ENCODE results near the gene EHD1. TPM values are rescaled to one million over a fixed set of nuclear protein-coding genes. Genes with fewer than 3 reads are reported as not detected.

Gene EHD1
- total and polyA plus RNA-seq, 2 experiments from 2014 or later = 70.0 to 119 TPM

DNA sequence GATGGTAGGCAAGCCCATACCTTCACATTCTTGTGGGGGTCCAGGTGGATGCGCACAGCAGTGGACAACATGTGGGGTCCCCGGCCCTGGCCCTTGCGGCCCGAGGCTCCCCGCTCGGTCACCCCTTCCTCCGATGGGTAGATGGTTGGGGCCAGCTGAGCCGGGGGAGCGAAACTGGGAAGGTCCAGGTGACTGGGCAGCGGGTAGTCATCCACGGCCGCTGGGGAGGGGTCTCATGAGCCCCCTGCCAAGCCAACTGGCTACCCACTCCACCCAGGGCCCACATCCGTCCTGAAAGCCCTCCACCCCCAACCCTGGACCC lies 27.9 kb upstream of the EHD1 start:
- no peak for DNase-seq (ENCODE audit: low read depth in 1 of 2, low spot score in 1 of 2)
- TF ChIP-seq, protein P1, sequence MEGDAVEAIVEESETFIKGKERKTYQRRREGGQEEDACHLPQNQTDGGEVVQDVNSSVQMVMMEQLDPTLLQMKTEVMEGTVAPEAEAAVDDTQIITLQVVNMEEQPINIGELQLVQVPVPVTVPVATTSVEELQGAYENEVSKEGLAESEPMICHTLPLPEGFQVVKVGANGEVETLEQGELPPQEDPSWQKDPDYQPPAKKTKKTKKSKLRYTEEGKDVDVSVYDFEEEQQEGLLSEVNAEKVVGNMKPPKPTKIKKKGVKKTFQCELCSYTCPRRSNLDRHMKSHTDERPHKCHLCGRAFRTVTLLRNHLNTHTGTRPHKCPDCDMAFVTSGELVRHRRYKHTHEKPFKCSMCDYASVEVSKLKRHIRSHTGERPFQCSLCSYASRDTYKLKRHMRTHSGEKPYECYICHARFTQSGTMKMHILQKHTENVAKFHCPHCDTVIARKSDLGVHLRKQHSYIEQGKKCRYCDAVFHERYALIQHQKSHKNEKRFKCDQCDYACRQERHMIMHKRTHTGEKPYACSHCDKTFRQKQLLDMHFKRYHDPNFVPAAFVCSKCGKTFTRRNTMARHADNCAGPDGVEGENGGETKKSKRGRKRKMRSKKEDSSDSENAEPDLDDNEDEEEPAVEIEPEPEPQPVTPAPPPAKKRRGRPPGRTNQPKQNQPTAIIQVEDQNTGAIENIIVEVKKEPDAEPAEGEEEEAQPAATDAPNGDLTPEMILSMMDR (IDR thresholded peaks at IDR 0.05; ENCODE audit: low read depth, low read length) = no peak
- Histone ChIP-seq H3K4me1 (ENCODE audit: low read depth) (no peaks in the 10 kb centered on the region), H3K27me3 (no peaks in the 10 kb centered on the region), H3K9me3 (ENCODE audit: low read depth) (no peaks in the 10 kb centered on the region), H3K27ac (no peak overlapping the region), H3K36me3 (peaks cover 54% of the 10 kb centered on the region), H3K4me3 (no peak overlapping the region)

DNA sequence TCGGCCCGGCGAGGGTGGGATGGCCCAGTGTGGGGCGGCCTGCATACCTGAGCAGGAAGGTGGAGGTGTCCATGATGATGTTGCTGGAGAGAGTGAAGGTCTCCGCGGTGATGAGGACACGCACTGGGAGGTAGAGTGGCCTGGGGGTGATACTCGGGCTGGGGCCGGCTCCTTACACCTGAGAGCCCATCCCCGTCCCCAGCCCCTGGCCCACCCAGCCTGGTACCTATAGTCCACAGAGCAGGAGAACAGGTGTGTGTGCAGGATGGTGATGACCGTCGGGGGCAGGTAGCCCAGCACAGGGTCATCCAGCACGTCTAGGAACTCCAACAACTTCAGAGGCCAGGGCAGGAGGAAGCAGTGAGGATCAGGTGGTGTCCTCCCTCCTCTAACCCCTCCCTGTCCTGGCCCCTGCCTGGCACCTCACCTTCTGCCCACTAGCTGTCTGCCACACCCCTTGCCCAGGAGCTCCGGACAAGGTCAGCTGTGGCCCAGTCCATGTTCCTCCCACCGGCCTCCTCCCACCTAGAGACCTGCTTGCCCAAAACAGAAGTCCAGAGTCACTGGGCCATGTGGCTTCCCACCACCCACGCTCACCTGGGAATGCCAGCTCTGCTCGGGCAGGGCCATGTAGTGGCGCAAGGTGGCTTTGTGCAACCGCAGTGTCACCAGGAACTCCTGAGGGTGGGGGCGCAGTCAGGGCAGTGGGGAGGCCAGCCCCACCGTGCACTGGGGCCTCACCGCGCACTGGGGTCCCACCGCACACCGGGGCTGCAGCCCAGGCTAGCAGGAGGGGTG lies 27.3 kb upstream of the EHD1 start:
- H3K4me1 ChIP-seq (ENCODE audit: low read depth) = no peaks in the 10 kb centered on the region
- TF ChIP-seq, protein P1 (IDR thresholded peaks at IDR 0.05; ENCODE audit: low read depth, low read length) = no peak
- H3K27ac ChIP-seq = no peak overlapping the region
- H3K4me3 ChIP-seq = no peak overlapping the region
- no peaks in the 10 kb centered on the region for H3K27me3 ChIP-seq
- no peaks in the 10 kb centered on the region for H3K9me3 ChIP-seq (ENCODE audit: low read depth)
- H3K36me3 ChIP-seq = peaks cover 55% of the 10 kb centered on the region
- DNase-seq (ENCODE audit: low read depth in 1 of 2, low spot score in 1 of 2) = no peak

DNA sequence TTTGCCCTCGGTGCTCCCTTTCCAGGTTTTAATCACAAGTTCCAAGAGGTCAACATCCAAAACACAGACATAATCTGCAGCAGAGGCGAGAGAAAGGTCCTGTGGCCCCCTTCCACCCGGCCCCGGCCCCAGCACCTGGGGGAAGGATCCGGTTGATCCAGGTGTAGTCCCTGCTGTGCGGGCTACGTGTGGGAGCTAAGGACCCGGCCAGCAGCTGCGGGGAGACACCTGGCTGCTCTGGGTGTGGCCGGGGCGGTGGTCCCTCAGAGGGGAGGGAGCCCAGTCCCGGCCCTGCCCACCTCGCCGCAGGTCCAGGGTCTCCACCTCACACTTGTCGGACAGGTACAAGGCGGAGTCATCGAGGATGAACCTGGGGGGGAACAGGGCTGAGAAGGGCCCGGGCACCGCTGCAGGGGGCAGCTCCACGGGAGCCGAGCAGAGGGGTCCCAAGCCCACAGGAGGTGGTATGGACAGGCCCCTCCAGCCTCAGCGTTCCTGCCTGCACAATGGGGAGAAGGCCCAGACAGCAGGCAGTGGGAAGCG lies 24.9 kb upstream of the EHD1 start:
- TF ChIP-seq, protein P1 (IDR thresholded peaks at IDR 0.05; ENCODE audit: low read depth, low read length) = no peak
- Histone ChIP-seq H3K27me3 (no peaks in the 10 kb centered on the region), H3K4me1 (ENCODE audit: low read depth) (no peaks in the 10 kb centered on the region), H3K27ac (no peak overlapping the region), H3K9me3 (ENCODE audit: low read depth) (no peaks in the 10 kb centered on the region), H3K36me3 (peaks cover 51% of the 10 kb centered on the region), H3K4me3 (no peak overlapping the region)
- DNase-seq (ENCODE audit: low read depth in 1 of 2, low spot score in 1 of 2) = no peak

DNA sequence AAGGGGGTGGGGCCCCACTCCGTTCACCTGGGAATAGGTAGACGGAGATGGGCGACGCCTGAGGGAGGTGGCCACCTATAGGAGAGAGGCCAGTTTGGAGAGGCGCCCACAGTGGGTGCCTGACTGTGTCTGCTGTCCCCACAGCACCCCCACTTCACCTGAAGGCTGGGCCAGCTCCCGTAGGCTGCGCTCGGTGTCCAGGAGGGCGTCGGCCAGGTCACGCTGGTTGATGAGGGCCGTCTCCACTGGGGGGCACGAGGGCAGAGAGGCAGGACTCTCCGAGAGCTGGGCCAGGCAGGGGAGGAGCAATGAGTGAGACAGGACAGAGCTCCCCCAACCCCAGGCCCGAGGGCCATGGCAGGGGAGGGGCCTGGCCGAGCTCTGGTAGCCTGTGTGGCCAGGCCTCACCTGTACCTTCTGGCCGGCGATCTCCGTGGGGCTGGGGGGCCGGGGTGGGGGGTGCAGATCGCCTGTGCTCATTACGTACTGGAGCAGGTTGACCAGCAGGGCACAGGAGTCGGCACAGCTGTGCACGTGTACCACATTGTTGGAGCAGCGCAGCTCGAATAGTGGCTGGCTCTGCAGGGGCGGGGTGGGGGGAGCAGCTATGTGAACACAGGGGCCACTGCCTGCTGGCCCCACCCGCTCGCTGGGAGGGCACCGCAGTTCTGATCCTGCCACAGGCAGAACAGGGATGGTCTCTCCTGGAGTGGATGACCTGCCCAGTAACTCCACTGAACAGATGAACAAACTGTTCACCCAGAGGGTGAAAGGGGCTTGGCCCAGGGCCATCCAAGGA lies 23.9 kb upstream of the EHD1 start:
- DNase-seq (ENCODE audit: low read depth in 1 of 2, low spot score in 1 of 2) = no peak
- Histone ChIP-seq H3K9me3 (ENCODE audit: low read depth) (no peaks in the 10 kb centered on the region), H3K4me1 (ENCODE audit: low read depth) (no peaks in the 10 kb centered on the region), H3K27me3 (no peaks in the 10 kb centered on the region), H3K36me3 (peaks cover 49% of the 10 kb centered on the region), H3K27ac (no peak overlapping the region), H3K4me3 (no peak overlapping the region)
- TF ChIP-seq, protein P1 (IDR thresholded peaks at IDR 0.05; ENCODE audit: low read depth, low read length) = no peak

DNA sequence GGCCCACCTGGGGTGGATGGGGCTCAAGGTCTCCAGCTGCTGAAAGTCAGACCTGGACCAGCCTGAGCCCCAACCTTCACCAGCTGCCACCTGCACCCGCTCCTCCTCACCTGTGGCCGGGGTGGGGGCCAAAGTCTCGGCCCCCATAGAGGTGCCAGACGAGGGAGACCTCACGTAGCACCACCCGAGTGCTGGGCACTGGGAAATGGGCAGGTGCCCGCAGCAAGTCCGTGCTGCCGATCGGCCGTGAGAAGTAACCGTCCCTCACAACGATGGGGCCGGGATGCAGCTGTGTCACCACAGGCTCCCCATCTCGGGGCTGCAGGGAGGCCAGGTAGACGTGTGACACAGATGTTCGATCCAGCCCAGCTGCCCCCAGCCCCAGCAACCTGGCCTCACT lies 22.4 kb upstream of the EHD1 start:
- no peak for DNase-seq (ENCODE audit: low read depth in 1 of 2, low spot score in 1 of 2)
- Histone ChIP-seq H3K4me3 (no peak overlapping the region), H3K4me1 (ENCODE audit: low read depth) (no peaks in the 10 kb centered on the region), H3K27ac (no peak overlapping the region), H3K9me3 (ENCODE audit: low read depth) (no peaks in the 10 kb centered on the region), H3K27me3 (no peaks in the 10 kb centered on the region), H3K36me3 (peaks cover 35% of the 10 kb centered on the region)
- TF ChIP-seq, protein P1 (IDR thresholded peaks at IDR 0.05; ENCODE audit: low read depth, low read length) = no peak
